Measurements from ENCODE around the gene MAP3K6. TPM values are rescaled to one million over a fixed set of nuclear protein-coding genes. Genes with fewer than 3 reads are reported as not detected.

MAP3K6 gene
- total and polyA plus RNA-seq, 2 of the 4 experiments (the other 2 are of a cell fraction) = 4.8 to 15.9 TPM

DNA sequence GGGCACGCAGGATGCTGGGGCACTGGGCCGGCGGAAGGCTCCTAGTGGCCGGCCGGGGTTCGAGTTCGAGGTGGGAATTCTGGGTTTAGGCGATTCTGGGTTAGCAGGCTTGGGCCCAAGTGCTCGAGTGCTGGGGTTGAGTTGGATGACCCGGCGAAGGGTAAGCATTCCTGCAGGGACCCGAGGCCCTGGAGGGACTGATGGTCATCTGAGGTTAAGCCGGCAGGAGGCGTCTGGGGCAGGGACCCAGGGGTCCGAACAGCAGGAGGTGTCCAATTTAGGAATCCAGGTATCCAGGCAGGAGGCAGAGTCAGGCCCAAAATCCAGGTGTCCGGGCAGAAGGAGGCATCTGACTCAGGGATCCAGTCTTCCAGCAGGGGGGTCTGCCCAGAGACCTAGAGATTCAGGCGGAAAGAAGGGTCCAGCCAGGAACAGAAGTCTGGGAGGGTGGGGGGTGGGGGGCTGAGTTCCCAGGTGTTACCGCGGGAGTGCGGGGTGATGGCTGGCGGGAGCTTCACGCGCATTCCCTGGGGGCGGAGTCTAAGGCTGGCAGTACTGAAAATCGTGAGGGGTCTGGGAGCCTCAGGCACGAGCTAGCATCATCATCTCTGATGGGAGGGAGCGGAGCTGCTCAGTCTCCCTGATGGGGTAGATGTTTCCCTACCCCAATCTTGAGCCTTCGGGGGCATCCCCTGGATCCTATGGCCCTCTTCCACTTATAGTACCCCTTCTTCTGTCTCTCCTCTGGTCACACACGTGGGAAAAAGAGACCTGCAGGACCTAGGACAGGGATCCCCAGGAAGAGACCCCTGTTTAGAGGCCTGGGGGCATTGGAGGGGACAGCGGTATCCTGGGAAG is 26.2 kb upstream of the MAP3K6 start:
- TF ChIP-seq, protein P1, sequence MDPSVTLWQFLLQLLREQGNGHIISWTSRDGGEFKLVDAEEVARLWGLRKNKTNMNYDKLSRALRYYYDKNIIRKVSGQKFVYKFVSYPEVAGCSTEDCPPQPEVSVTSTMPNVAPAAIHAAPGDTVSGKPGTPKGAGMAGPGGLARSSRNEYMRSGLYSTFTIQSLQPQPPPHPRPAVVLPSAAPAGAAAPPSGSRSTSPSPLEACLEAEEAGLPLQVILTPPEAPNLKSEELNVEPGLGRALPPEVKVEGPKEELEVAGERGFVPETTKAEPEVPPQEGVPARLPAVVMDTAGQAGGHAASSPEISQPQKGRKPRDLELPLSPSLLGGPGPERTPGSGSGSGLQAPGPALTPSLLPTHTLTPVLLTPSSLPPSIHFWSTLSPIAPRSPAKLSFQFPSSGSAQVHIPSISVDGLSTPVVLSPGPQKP (IDR thresholded peaks at IDR 0.05; ENCODE audit: borderline replicate concordance, low read depth, low read length) = no peak
- TF ChIP-seq, protein P2, sequence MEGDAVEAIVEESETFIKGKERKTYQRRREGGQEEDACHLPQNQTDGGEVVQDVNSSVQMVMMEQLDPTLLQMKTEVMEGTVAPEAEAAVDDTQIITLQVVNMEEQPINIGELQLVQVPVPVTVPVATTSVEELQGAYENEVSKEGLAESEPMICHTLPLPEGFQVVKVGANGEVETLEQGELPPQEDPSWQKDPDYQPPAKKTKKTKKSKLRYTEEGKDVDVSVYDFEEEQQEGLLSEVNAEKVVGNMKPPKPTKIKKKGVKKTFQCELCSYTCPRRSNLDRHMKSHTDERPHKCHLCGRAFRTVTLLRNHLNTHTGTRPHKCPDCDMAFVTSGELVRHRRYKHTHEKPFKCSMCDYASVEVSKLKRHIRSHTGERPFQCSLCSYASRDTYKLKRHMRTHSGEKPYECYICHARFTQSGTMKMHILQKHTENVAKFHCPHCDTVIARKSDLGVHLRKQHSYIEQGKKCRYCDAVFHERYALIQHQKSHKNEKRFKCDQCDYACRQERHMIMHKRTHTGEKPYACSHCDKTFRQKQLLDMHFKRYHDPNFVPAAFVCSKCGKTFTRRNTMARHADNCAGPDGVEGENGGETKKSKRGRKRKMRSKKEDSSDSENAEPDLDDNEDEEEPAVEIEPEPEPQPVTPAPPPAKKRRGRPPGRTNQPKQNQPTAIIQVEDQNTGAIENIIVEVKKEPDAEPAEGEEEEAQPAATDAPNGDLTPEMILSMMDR (conservative IDR thresholded peaks at IDR 0.05; ENCODE audit: low read depth, low read length) = peak; percentile 29; the same call in 1 of the 2 replicates
- TF ChIP-seq RCOR1 (IDR thresholded peaks at IDR 0.05; ENCODE audit: insufficient replicate concordance, low read length) = no peak
- TF ChIP-seq RAD21 (IDR thresholded peaks at IDR 0.05; ENCODE audit: low read length) = no peak
- no peak for TF ChIP-seq MAZ (IDR thresholded peaks at IDR 0.05; ENCODE audit: borderline replicate concordance, low read depth, low read length)
- TF ChIP-seq CHD1 (IDR thresholded peaks at IDR 0.05; ENCODE audit: low read depth, low read length) = no peak
- no peak for TF ChIP-seq FOS (IDR thresholded peaks at IDR 0.05; ENCODE audit: low read depth, low read length)
- TF ChIP-seq CEBPB (IDR thresholded peaks at IDR 0.05; ENCODE audit: low read depth, low read length) = no peak
- Histone ChIP-seq H3K36me3 (ENCODE audit: control insufficient read depth, insufficient read depth, low read length) (no peaks in the 10 kb centered on the region; the same call in 1 of the 2 replicates), H2BK120ac (ENCODE audit: low read depth, low read length) (peak overlapping the region; percentile 52), H2BK15ac (ENCODE audit: low read depth, low read length) (0 out of 3 replicates have a peak overlapping the region, but pooled peaks have one; percentile 3), H4K8ac (ENCODE audit: low read depth in 2 of 2, low read length in 2 of 2) (peak overlapping the region; percentile 56 to 69; a peak in 3 of 4 replicates), H4K20me1 (ENCODE audit: insufficient read depth, low read length) (no peaks in the 10 kb centered on the region), H3K9me1 (ENCODE audit: insufficient read depth, low read length) (peaks cover 20% of the 10 kb centered on the region), H3K18ac (ENCODE audit: low read depth, low read length) (no peak overlapping the region), H2BK5ac (ENCODE audit: low read depth, low read length, poor library complexity, severe bottlenecking) (peak overlapping the region; percentile 22), H2BK20ac (ENCODE audit: low read depth, low read length) (no peak overlapping the region), H3K4me2 (ENCODE audit: low read depth, low read length) (peak overlapping the region; percentile 85), H3K4ac (ENCODE audit: low read depth, low read length) (peak overlapping the region; percentile 68), H2AFZ (replicated peaks; ENCODE audit: low read length, poor library complexity) (peak overlapping the region; percentile 98), H3K27ac (ENCODE audit: insufficient read depth, low read length) (peak overlapping the region; percentile 52; the same call in 1 of the 2 replicates), H3K4me3 (ENCODE audit: insufficient read depth, low read depth, low read length) (peak overlapping the region; percentile 63), H3K23ac (ENCODE audit: low read depth, low read length) (peak overlapping the region; percentile 83), H3K14ac (replicated peaks; ENCODE audit: low read depth, low read length) (peak overlapping the region; percentile 68), H3K9ac (ENCODE audit: low read depth, low read length) (peak overlapping the region; percentile 60), H3K56ac (ENCODE audit: extremely low read depth, insufficient read depth, low read length) (peak overlapping the region; percentile 75; the same call in 1 of the 2 replicates), H4K91ac (ENCODE audit: insufficient read depth, low read depth, low read length) (peak overlapping the region; percentile 77; the same call in 1 of the 2 replicates), H3K4me1 (ENCODE audit: control insufficient read depth, insufficient read depth, low read length) (peaks cover 15% of the 10 kb centered on the region), H3K27me3 (ENCODE audit: control insufficient read depth, insufficient read depth, low read length) (no peaks in the 10 kb centered on the region), H3K9me3 (ENCODE audit: control insufficient read depth, insufficient read depth, low read length) (no peaks in the 10 kb centered on the region), H2AK9ac (replicated peaks; ENCODE audit: low read depth, low read length, poor library complexity) (peak overlapping the region; percentile 91), H4K5ac (ENCODE audit: low read depth, low read length) (no peak overlapping the region), H2AK5ac (ENCODE audit: low read depth, low read length) (peak overlapping the region; percentile 87), H3K79me1 (ENCODE audit: low read depth in 1 of 2, low read length in 2 of 2) (peaks cover 0 to 28% of the 10 kb centered on the region in 2 experiments; a peak in 3 of 4 replicates)
- dilution Hi-C loops (cut with HindIII; ENCODE audit: low sequenced_read_pairs, unreplicated experiment) = no loop called here
- BruUV-seq (replicated peaks) = no TSS peak
- DNase-seq (no peak), ATAC-seq (ENCODE audit: low read depth) (no peak; the same call in none of the 2 replicates)
- 3% methylated on average over 8 of the region's 30 CpGs; no CpG with 5 or more reads in 1 of the 2 experiments for WGBS, 2 experiments (ENCODE audit: extremely low coverage in 2 of 2, insufficient read length in 1 of 2)
- intact Hi-C loops (cut with micrococcal nuclease) = loop anchor here (1.0 to 10.0 kb wide), 4 partner anchors 198 to 291 kb away; no protein-coding TSS in a partner anchor
- ChIA-PET CTCF (interaction anchor here (0.8 to 1.0 kb wide), 2 partner anchors 92 to 164 kb away, joined by 3 read pairs; no protein-coding TSS in a partner anchor), POLR2A (ENCODE audit: unreplicated experiment) (no interaction called here)
- in situ Hi-C loops (cut with MboI; ENCODE audit: low sequenced_read_pairs) = loop anchor here (5.0 to 10.0 kb wide), 2 partner anchors 91 to 288 kb away; no protein-coding TSS in a partner anchor
